ENCODE data around the gene FEV. TPM values are rescaled to one million over a fixed set of nuclear protein-coding genes. Genes with fewer than 3 reads are reported as not detected.
A peak's percentile ranks its signal among the peaks of the same experiment; 100 is the strongest.

The FEV gene
- polyA plus RNA-seq, 3 donors, result 0.14 TPM; not detected in 1

GRCh38 chr2:219019436-219019835 lies 34.5 kb upstream of the FEV start:
- no peak for DNase-seq (ENCODE audit: extremely low read depth in 1 of 11, low read depth in 9 of 11, low spot score in 4 of 11)

GRCh38 chr2:219018726-219019125 lies 33.7 kb upstream of the FEV start:
- no peak for DNase-seq (ENCODE audit: extremely low read depth in 1 of 11, low read depth in 9 of 11, low spot score in 4 of 11)

- DNase-seq (ENCODE audit: extremely low read depth in 1 of 11, low read depth in 9 of 11, low spot score in 4 of 11), result no peak
Observed at GRCh38 chr2:219018286-219018685, 33.3 kb upstream of the FEV start.

- no peak for DNase-seq (ENCODE audit: extremely low read depth in 1 of 11, low read depth in 9 of 11, low spot score in 4 of 11)
Observed at GRCh38 chr2:219017201-219017931, 32.4 kb upstream of the FEV start.

DNA sequence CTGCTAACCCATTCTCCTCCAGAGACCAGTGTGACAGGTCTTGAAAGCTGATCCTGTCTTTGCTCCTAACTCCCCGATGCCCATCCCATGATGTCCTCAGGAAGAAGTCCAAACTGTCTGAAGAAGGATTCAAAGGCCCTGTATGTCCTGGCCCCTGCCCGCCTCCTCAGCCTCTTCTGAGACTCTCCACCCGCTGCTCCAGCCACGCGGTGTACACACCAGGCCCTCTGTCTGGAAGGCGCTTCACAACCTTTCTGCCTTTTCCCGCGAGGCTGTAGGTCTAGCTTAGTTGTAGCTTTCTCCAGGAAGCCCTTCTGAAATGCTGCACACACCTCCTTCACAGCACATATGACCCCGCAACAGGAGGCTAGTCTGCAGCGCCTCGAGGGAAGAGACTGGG lies 31.7 kb upstream of the FEV start:
- no peak for DNase-seq (ENCODE audit: extremely low read depth in 1 of 11, low read depth in 9 of 11, low spot score in 4 of 11)

DNA sequence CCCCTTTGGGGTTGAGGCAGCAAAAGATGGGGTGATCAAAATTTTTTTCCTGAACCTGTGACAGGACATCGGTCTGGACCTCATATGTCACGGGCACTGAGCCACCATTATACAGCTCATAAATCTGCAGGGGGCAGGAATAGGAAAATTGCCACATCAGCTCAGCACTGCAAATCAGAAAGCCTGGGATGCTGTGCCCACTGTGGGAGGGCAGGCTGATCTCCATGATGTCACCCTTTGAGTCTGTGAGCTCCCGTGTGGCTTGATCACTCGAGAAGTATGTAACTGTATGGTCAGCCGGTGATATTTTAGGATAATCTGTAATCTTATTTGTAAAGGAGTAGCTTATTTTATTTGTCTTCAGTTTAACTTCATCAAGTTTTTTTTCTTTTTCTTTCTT lies 25.9 kb upstream of the FEV start:
- DNase-seq (ENCODE audit: extremely low read depth in 1 of 11, low read depth in 9 of 11, low spot score in 4 of 11), result no peak

- DNase-seq (ENCODE audit: extremely low read depth in 1 of 11, low read depth in 9 of 11, low spot score in 4 of 11), result no peak
Observed at GRCh38 chr2:219010162-219010756, 25.3 kb upstream of the FEV start.

DNA sequence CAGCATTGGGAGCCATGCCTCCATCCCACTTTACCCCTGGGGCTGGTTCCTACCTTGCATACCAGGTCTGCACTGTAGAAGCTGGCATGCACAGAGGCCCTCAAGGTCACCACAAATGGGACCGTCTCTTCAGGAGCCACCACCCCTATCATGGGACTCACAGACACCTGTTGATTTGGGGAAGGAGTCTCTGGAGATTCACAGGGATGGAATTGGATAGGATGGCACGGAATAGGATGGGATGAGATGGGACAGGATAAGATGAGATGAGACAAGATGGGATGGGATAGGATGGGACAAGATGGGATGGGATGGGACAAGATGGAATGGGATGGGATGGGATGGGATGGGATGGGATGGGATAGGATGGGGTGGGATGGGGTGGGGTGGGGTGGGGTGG lies 24.3 kb upstream of the FEV start:
- no peak for DNase-seq (ENCODE audit: extremely low read depth in 1 of 11, low read depth in 9 of 11, low spot score in 4 of 11)

DNA sequence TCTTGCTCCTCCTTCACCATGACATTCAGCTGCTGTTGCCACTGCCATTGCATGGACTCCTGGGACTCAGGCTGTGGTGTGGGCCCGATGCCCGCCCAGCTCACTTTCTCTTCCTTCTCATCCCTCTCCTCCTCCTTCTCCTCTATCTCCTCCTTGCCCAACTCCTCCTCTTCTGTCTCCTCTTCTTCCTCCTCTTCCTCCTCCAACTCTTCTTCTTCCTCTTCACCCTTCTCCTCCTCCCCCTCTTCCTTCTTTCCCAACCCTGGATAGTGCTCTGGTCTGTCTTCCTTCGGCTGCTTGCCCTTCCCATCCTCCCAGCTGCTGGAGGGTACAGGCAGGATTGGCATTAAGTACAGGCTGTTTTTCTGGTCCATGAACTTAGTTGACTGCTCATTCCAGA lies 19.0 kb upstream of the FEV start:
- no peak for DNase-seq (ENCODE audit: extremely low read depth in 1 of 11, low read depth in 9 of 11, low spot score in 4 of 11)

GRCh38 chr2:219003267-219003634 lies 18.3 kb upstream of the FEV start:
- DNase-seq (ENCODE audit: extremely low read depth in 1 of 11, low read depth in 9 of 11, low spot score in 4 of 11), result no peak

DNA sequence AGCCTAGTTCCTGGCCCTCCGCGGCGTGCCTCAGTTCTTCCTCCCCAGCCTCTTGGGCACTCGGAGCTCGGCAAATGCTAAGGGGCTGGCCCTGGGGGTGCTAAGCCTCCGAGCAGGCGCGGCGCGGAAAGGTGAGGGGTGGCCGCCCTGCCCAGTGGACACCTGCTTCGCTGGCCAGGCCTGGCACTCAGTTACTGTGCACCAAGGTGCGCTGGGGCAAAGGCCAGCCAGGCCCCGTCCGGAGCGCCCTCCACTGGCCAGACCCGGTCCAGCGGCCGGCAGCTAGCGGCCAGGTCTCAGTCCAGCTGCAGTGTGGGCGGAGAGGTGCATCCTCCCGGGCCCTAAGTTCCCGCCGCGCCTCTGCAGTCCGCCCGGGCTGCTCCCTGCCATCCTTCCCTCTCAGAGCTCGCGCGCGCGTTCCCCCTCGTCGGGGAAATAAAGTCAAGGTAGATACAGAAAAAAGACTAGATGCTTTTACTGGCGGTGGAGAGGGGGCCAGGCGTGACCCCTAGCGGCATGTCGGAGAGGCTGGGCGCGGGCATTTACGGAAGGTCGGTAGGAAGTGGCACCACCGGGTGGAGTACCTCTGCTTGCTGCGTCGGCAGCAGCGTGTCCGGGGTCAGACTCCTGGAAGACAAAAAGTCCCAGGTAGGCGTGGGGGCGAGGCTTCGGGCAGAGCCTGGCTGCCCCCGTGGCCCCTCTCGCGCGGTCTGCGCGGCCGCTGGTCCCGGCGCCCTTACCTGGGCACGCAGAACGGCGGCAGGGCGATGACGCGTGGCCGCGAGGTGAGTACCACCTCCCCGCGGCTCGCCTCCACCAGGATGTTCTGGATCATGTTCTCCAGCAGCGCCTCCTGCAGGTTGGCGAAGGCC lies 17.6 kb upstream of the FEV start:
- DNase-seq (ENCODE audit: extremely low read depth in 1 of 11, low read depth in 9 of 11, low spot score in 4 of 11), result peak in 2 of 11 donors; percentile 34 to 35

- no peak for DNase-seq (ENCODE audit: extremely low read depth in 1 of 11, low read depth in 9 of 11, low spot score in 4 of 11)
Observed at GRCh38 chr2:219001577-219002394, 16.8 kb upstream of the FEV start.

- no peak for DNase-seq (ENCODE audit: extremely low read depth in 1 of 11, low read depth in 9 of 11, low spot score in 4 of 11)
Observed at GRCh38 chr2:219001100-219001576, 16.2 kb upstream of the FEV start.

- DNase-seq (ENCODE audit: extremely low read depth in 1 of 11, low read depth in 9 of 11, low spot score in 4 of 11), result no peak
Observed at GRCh38 chr2:219000569-219000960, 15.6 kb upstream of the FEV start.

- DNase-seq (ENCODE audit: extremely low read depth in 1 of 11, low read depth in 9 of 11, low spot score in 4 of 11), result no peak
Observed at GRCh38 chr2:218999881-219000568, 15.0 kb upstream of the FEV start.

DNA sequence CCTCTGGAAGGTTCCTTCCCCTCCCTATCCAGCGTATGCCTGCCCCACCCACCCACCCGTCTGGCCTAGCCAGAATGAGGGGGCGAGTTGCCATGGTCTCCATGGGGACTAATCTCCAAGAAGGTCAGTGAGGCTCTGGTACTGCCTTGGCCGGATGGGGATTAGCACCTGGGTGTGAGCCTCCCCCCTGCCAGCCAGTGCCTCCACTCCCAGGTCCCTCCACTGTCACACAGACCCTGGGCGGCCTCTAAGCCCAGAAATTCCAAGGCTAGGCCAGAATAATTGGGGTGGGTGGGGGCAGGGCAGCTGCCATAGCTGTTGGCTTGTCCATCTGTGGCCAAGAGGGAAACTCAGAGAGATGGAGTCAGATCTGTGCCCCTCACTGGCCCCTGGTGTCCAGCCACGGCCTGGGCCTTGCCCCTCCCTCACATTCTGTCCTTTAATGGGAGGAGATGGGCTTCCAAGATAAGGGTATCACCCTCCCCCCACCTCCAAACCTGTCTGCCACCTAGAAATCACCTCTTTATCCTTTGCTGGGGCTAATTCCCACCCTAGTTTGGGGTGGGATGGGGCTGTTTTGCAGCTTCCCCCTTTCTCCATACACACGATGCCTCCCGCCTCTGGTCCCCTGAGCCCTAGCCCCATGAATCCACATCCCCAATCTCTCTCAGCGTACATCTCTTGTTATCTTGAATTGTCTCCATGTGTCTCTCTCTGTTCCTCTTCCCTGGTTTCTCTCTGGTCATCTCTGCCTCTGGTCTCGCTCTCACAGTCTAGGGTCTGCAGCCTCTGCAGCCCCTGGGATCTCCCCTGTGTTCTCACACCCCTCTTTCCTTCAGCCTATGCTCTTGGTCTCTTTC lies 14.3 kb upstream of the FEV start:
- DNase-seq (ENCODE audit: extremely low read depth in 1 of 11, low read depth in 9 of 11, low spot score in 4 of 11), result no peak

DNA sequence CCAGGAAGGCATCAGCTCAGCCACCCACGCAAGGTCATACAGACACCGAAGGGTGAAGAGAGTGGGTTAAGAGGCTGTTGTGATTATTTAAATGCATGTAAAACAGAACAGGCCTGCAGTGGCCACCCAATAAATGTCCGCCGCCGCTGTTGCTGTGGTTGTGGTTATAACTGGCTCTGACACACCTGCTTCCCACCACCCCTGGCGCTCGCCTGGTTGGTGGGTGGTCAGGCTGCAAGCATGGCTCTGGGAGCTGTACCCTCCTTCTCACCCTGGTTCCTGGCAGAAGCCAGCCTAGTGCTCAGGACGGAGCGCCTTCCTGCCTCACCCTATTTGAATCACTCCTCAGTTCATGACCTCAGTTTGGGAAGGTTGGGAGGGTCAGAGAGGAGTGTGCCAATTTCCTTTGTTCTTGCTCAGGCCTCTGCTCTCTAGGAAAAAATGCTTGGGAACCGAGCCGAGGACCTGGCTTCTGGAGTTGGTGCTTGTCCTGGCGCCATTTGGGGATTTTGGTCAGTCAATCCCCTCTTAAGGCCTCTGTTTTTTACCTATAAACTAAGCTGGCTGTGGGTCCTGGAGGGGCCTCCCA lies 13.5 kb upstream of the FEV start:
- DNase-seq (ENCODE audit: extremely low read depth in 1 of 11, low read depth in 9 of 11, low spot score in 4 of 11), result no peak
